Measurements from ENCODE around the gene GNB1. TPM values are rescaled to one million over a fixed set of nuclear protein-coding genes. Genes with fewer than 3 reads are reported as not detected.
A peak's percentile ranks its signal among the peaks of the same experiment; 100 is the strongest.

GNB1 gene
- total and polyA plus RNA-seq, 9 of the 15 experiments (the other 6 are each of a cell fraction or from before 2014, with no cell fraction given) = 34.3 to 388 (median 114) TPM

GRCh38 chr1:1777950-1778662 is 112.8 kb downstream of the GNB1 start, which contains the start of gene NADK (continued):
- TF ChIP-seq SAP30 (IDR thresholded peaks at IDR 0.05; ENCODE audit: borderline replicate concordance, insufficient read depth, low read depth, low read length, poor library complexity, severe bottlenecking) = peak; percentile 78
- TF ChIP-seq NR2C1 (IDR thresholded peaks at IDR 0.05) = no peak
- TF ChIP-seq NR2C1 (tag; IDR thresholded peaks at IDR 0.05) = no peak
- TF ChIP-seq FOXJ3 (CRISPR knock-in tag; IDR thresholded peaks at IDR 0.05) = no peak
- TF ChIP-seq RHOXF2B (CRISPR knock-in tag; conservative IDR thresholded peaks at IDR 0.05) = no peak
- no peak for TF ChIP-seq TCFL5 (CRISPR knock-in tag; conservative IDR thresholded peaks at IDR 0.05)
- TF ChIP-seq, protein P1, sequence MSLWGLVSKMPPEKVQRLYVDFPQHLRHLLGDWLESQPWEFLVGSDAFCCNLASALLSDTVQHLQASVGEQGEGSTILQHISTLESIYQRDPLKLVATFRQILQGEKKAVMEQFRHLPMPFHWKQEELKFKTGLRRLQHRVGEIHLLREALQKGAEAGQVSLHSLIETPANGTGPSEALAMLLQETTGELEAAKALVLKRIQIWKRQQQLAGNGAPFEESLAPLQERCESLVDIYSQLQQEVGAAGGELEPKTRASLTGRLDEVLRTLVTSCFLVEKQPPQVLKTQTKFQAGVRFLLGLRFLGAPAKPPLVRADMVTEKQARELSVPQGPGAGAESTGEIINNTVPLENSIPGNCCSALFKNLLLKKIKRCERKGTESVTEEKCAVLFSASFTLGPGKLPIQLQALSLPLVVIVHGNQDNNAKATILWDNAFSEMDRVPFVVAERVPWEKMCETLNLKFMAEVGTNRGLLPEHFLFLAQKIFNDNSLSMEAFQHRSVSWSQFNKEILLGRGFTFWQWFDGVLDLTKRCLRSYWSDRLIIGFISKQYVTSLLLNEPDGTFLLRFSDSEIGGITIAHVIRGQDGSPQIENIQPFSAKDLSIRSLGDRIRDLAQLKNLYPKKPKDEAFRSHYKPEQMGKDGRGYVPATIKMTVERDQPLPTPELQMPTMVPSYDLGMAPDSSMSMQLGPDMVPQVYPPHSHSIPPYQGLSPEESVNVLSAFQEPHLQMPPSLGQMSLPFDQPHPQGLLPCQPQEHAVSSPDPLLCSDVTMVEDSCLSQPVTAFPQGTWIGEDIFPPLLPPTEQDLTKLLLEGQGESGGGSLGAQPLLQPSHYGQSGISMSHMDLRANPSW (CRISPR knock-in tag; IDR thresholded peaks at IDR 0.05) = no peak; the same call in 1 of the 2 replicates
- TF ChIP-seq GATAD2B (IDR thresholded peaks at IDR 0.05; ENCODE audit: borderline replicate concordance) = peak; percentile 95
- TF ChIP-seq USF2 (CRISPR knock-in tag; IDR thresholded peaks at IDR 0.05) = no peak
- TF ChIP-seq PRMT5 (CRISPR knock-in tag; IDR thresholded peaks at IDR 0.05) = 0 out of 2 replicates have a peak, but pooled peaks have one; percentile 26
- TF ChIP-seq, protein P2, sequence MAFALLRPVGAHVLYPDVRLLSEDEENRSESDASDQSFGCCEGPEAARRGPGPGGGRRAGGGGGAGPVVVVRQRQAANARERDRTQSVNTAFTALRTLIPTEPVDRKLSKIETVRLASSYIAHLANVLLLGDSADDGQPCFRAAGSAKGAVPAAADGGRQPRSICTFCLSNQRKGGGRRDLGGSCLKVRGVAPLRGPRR (CRISPR knock-in tag; IDR thresholded peaks at IDR 0.05) = 0 out of 2 replicates have a peak, but pooled peaks have one; percentile 3
- TF ChIP-seq HDAC8 (tag; IDR thresholded peaks at IDR 0.05) = no peak
- TF ChIP-seq PHF21A (IDR thresholded peaks at IDR 0.05; ENCODE audit: borderline replicate concordance, low read depth) = no peak
- TF ChIP-seq RBM34 (IDR thresholded peaks at IDR 0.05; ENCODE audit: borderline replicate concordance, insufficient read depth, low read length) = no peak
- peak; percentile 76 for TF ChIP-seq SIN3B (IDR thresholded peaks at IDR 0.05; ENCODE audit: low read depth)
- TF ChIP-seq SMARCB1 (IDR thresholded peaks at IDR 0.05; ENCODE audit: insufficient read length, low read depth) = no peak
- TF ChIP-seq ZFPM2 (CRISPR knock-in tag; IDR thresholded peaks at IDR 0.05) = 0 out of 2 replicates have a peak, but pooled peaks have one; percentile 16
- no peak for TF ChIP-seq ZNF79 (CRISPR knock-in tag; IDR thresholded peaks at IDR 0.05; ENCODE audit: low read depth)
- peak; percentile 83 for TF ChIP-seq POLR2G (IDR thresholded peaks at IDR 0.05; ENCODE audit: low read depth, low read length)
- TF ChIP-seq, protein P3, sequence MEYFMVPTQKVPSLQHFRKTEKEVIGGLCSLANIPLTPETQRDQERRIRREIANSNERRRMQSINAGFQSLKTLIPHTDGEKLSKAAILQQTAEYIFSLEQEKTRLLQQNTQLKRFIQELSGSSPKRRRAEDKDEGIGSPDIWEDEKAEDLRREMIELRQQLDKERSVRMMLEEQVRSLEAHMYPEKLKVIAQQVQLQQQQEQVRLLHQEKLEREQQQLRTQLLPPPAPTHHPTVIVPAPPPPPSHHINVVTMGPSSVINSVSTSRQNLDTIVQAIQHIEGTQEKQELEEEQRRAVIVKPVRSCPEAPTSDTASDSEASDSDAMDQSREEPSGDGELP (CRISPR knock-in tag; IDR thresholded peaks at IDR 0.05; ENCODE audit: borderline replicate concordance) = peak; percentile 44; the same call in 1 of the 2 replicates
- no peak for TF ChIP-seq ZNF24 (IDR thresholded peaks at IDR 0.05)
- no peak for TF ChIP-seq NR4A1 (CRISPR knock-in tag; IDR thresholded peaks at IDR 0.05)
- 0 out of 2 replicates have a peak, but pooled peaks have one; percentile 31 for TF ChIP-seq NR4A1 (tag; IDR thresholded peaks at IDR 0.05)
- 0 out of 2 replicates have a peak, but pooled peaks have one; percentile 64 for TF ChIP-seq ZNF232 (CRISPR knock-in tag; IDR thresholded peaks at IDR 0.05)
- TF ChIP-seq ZC3H4 (CRISPR knock-in tag; IDR thresholded peaks at IDR 0.05; ENCODE audit: borderline replicate concordance) = no peak
